ENCODE measurements around the gene HRH3.

DNA sequence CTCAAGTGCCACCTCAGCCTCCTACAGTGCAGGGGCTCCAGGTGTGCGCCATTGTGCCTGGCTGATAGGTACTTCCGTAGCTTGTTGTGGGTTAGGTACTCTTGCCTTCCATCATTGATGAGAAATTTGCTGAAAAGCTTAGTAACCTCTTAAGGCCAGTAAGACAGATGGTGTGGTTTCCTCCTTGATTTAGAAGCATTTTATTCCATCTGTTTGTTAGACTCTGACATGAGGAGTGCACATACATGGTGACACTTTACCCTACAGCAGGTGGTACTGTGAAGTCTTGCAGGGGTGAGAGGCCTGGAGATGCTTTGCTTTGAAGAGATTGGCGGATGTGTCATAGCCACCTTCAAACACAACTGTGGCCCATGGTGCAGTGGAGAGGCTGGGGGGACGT, 52.0 kb downstream of the HRH3 start:
- TF ChIP-seq, protein P1, sequence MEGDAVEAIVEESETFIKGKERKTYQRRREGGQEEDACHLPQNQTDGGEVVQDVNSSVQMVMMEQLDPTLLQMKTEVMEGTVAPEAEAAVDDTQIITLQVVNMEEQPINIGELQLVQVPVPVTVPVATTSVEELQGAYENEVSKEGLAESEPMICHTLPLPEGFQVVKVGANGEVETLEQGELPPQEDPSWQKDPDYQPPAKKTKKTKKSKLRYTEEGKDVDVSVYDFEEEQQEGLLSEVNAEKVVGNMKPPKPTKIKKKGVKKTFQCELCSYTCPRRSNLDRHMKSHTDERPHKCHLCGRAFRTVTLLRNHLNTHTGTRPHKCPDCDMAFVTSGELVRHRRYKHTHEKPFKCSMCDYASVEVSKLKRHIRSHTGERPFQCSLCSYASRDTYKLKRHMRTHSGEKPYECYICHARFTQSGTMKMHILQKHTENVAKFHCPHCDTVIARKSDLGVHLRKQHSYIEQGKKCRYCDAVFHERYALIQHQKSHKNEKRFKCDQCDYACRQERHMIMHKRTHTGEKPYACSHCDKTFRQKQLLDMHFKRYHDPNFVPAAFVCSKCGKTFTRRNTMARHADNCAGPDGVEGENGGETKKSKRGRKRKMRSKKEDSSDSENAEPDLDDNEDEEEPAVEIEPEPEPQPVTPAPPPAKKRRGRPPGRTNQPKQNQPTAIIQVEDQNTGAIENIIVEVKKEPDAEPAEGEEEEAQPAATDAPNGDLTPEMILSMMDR (IDR thresholded peaks at IDR 0.05): no peak
- no peak for TF ChIP-seq EP300 (IDR thresholded peaks at IDR 0.05)
